ENCODE results near the gene TRIM26. TPM values are rescaled to one million over a fixed set of nuclear protein-coding genes. Genes with fewer than 3 reads are reported as not detected.
"Not testable (repeated sequence)": the region's sequence is repeated elsewhere in the genome, so short reads cannot be mapped to it uniquely, and the experiment has no call there.

TRIM26 gene
- total RNA-seq, 1 donor from 2014 or later = 21.9 TPM

DNA sequence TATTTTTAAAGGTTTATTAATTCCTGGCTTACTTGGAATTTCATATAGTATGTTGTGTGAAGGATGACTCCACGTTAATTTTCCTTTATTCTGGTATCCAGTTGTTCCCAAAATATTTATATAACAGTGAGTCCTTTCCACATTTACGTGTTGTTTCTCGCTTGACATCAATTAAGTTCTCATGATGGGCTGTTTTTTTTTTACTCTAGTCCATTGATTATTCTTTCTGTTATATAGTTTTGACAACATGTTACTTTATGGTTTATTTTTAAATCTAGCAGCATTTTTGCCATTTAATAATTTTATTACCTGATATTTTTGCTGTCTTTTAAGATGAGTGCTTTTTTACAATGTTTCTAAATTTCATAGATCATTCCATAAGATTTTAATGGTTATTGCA, 70.5 kb downstream of the TRIM26 start:
- ATAC-seq = no peak
- intact Hi-C loops (cut with micrococcal nuclease) = no loop called here
- DNase-seq = no peak

- intact Hi-C loops (cut with micrococcal nuclease); ATAC-seq: not testable (repeated sequence)
These were observed 73.0 kb downstream of the TRIM26 start for GRCh38 chr6:30140240-30140639.

GRCh38 chr6:30136570-30137286, 76.5 kb downstream of the TRIM26 start:
- ATAC-seq = no peak
- no peak for DNase-seq
- intact Hi-C loops (cut with micrococcal nuclease) = no loop called here

More at GRCh38 chr6:30140240-30140639, 73.0 kb downstream of the TRIM26 start:
- DNase-seq = not testable (repeated sequence)

DNA sequence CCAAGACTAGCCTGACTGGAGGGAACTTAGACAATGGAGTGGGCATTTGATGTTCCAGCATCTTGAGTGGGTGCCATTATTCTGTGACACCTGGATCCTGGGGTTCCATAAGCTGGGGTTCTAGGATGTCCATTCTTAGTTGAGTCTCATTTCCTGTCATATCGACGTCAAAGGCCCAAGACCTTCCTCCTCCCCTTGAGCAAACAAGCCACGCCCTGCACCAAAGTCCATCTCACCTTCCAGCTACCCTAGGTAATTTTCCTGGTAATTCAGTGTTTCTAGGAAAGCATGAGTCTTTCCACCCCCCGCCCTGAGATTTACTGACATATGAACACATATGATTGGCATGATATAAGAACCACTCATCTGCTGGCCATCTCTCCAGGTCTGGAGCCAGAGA, 77.4 kb downstream of the TRIM26 start, which contains the start of gene TRIM40:
Gene TRIM40, plus strand, starts transcription at position 384 of the 400 bp plus-strand sequence. CDS start 897 bp downstream, outside the sequence.
- intact Hi-C loops (cut with micrococcal nuclease) = no loop called here
- DNase-seq (no peak), ATAC-seq (no peak)

- DNase-seq (no peak), ATAC-seq (no peak)
- intact Hi-C loops (cut with micrococcal nuclease) = no loop called here
These were observed 78.1 kb downstream of the TRIM26 start for GRCh38 chr6:30135147-30135546.

Other genes starting within 250 kb of the TRIM26 start
- 16.1 TPM for gene POLR1H, start 152.1 kb downstream of the TRIM26 start, total RNA-seq
- 44.1 TPM for gene PPP1R11, start 146.2 kb downstream of the TRIM26 start, total RNA-seq
- gene RNF39, start 137.6 kb downstream of the TRIM26 start, total RNA-seq = not detected
- not detected for gene TRIM31, start 100.3 kb downstream of the TRIM26 start, total RNA-seq
- not detected for gene TRIM40, start 77.3 kb downstream of the TRIM26 start, total RNA-seq
- gene TRIM10, start 52.2 kb downstream of the TRIM26 start, total RNA-seq = not detected
- not detected for gene TRIM15, start 49.9 kb downstream of the TRIM26 start, total RNA-seq
- 9.0 TPM for gene TRIM39, start 113.5 kb upstream of the TRIM26 start, total RNA-seq
- 25.5 TPM for gene RPP21, start 131.8 kb upstream of the TRIM26 start, total RNA-seq

All from left ventricle myocardium superior (tissue), 1 donor.